ENCODE results near the gene SLC22A5. TPM values are rescaled to one million over a fixed set of nuclear protein-coding genes. Genes with fewer than 3 reads are reported as not detected.

The SLC22A5 gene
- total and polyA plus RNA-seq, 9 of the 15 experiments (the other 6 are each of a cell fraction or from before 2014, with no cell fraction given), result 3.0 to 16.6 (median 8.3) TPM

DNA sequence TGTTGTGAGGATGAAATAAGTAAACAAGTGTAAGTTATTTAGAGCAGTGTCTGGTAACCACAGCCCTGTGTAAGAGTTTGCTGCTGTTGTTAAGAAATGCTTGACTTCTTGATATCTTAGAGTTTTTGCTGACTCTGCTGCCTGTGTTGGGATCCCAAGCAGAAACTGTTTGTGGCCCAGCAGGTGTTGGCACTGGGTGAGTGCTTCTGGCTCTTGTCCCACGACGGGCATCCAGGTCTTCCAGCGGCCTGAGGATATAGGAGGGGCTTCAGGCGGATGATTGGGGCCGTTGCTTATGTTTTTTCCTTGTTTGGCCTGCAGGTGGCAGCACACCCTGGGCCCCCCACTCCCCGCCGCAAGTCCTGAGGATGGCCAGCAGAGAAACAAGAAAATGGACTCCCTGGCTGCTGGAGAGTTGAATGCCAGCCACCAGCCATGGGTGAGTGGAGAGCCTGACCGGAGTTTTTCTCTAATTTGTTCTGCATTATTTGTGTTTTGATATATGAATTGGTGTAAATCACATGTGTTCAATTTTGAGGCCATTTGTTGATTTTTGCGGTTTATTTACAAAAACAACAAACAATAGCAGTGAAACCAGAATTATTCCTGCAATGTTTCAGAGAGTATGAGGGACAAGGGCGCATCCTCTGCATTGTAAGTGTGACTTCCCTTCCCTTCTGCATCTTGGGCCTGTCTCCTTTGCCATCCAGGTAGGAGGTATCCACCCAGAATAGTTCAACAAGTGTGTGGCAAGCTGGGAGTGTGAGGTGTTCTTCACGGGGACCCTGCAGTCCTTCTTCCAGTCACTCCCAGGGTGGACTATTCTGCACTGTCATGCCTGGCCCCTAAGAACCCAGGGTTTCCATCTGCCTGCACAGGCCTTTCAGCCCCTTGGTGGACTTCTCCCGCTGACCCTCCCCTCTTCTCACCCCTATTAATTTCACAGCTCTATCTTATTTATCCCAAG lies 50.3 kb downstream of the SLC22A5 start (continued):
- TF ChIP-seq TSHZ1 (CRISPR knock-in tag; IDR thresholded peaks at IDR 0.05) (no peak), MTA3 (IDR thresholded peaks at IDR 0.05; ENCODE audit: borderline replicate concordance) (0 out of 2 replicates have a peak, but pooled peaks have one; percentile 46), NR2C1 (IDR thresholded peaks at IDR 0.05) (no peak), NR2C1 (tag; IDR thresholded peaks at IDR 0.05) (peak; percentile 70; the same call in 1 of the 2 replicates), TEAD4 (IDR thresholded peaks at IDR 0.05; ENCODE audit: low read length) (peak; percentile 47; the same call in 1 of the 2 replicates), TEAD4 (CRISPR knock-in tag; IDR thresholded peaks at IDR 0.05; ENCODE audit: borderline replicate concordance) (no peak), ZBTB49 (CRISPR knock-in tag; IDR thresholded peaks at IDR 0.05; ENCODE audit: borderline replicate concordance) (no peak), HIVEP1 (CRISPR knock-in tag; IDR thresholded peaks at IDR 0.05) (no peak; the same call in 1 of the 2 replicates), KAT8 (IDR thresholded peaks at IDR 0.05; ENCODE audit: low read depth) (peak; percentile 63), ILF3 (IDR thresholded peaks at IDR 0.05; ENCODE audit: borderline replicate concordance) (no peak), ZNF253 (CRISPR knock-in tag; conservative IDR thresholded peaks at IDR 0.05) (no peak), RBBP5 (IDR thresholded peaks at IDR 0.05; ENCODE audit: borderline replicate concordance, insufficient read depth, low read length, poor library complexity, severe bottlenecking) (no peak), HMG20B (CRISPR knock-in tag; IDR thresholded peaks at IDR 0.05) (no peak), ZC3H11A (IDR thresholded peaks at IDR 0.05; ENCODE audit: low read depth, low read length) (0 out of 2 replicates have a peak, but pooled peaks have one; percentile 48), TAF7 (tag; IDR thresholded peaks at IDR 0.05) (peak; percentile 38; the same call in 1 of the 2 replicates), MEF2D (tag; conservative IDR thresholded peaks at IDR 0.05; ENCODE audit: low read depth) (0 out of 2 replicates have a peak, but pooled peaks have one; percentile 41)
- TF ChIP-seq, protein P1, sequence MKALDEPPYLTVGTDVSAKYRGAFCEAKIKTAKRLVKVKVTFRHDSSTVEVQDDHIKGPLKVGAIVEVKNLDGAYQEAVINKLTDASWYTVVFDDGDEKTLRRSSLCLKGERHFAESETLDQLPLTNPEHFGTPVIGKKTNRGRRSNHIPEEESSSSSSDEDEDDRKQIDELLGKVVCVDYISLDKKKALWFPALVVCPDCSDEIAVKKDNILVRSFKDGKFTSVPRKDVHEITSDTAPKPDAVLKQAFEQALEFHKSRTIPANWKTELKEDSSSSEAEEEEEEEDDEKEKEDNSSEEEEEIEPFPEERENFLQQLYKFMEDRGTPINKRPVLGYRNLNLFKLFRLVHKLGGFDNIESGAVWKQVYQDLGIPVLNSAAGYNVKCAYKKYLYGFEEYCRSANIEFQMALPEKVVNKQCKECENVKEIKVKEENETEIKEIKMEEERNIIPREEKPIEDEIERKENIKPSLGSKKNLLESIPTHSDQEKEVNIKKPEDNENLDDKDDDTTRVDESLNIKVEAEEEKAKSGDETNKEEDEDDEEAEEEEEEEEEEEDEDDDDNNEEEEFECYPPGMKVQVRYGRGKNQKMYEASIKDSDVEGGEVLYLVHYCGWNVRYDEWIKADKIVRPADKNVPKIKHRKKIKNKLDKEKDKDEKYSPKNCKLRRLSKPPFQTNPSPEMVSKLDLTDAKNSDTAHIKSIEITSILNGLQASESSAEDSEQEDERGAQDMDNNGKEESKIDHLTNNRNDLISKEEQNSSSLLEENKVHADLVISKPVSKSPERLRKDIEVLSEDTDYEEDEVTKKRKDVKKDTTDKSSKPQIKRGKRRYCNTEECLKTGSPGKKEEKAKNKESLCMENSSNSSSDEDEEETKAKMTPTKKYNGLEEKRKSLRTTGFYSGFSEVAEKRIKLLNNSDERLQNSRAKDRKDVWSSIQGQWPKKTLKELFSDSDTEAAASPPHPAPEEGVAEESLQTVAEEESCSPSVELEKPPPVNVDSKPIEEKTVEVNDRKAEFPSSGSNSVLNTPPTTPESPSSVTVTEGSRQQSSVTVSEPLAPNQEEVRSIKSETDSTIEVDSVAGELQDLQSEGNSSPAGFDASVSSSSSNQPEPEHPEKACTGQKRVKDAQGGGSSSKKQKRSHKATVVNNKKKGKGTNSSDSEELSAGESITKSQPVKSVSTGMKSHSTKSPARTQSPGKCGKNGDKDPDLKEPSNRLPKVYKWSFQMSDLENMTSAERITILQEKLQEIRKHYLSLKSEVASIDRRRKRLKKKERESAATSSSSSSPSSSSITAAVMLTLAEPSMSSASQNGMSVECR (CRISPR knock-in tag; IDR thresholded peaks at IDR 0.05), result no peak
